Ascending aorta (tissue), 2 donors: Measurements from ENCODE around the gene SIL1. TPM values are rescaled to one million over a fixed set of nuclear protein-coding genes. Genes with fewer than 3 reads are reported as not detected.
A peak's percentile ranks its signal among the peaks of the same experiment; 100 is the strongest.

Experiments used
- DNase-seq, 2 donors: peaks; one replicate each; pipeline ENCODE4 v3.0.0-alpha.2; 2019; ENCODE audit warnings: low spot score in 2 of 2
- H3K27ac ChIP-seq, 2 donors: fragments of 200-600 bp; sonication (generic); one replicate each; pipeline ENCODE4 v1.5.1; 2016 to 2017; ENCODE audit warnings: mild to moderate bottlenecking in 1 of 2
- H3K27me3 ChIP-seq: fragments of 200-600 bp; sonication (generic); one replicate; pipeline ENCODE4 v1.5.1; 2017
- H3K36me3 ChIP-seq, 2 donors: fragments of 200-600 bp; sonication (generic); one replicate each; pipeline ENCODE4 v1.5.1; 2016
- H3K4me1 ChIP-seq, 2 donors: fragments of 200-600 bp; sonication (generic); one replicate each; pipeline ENCODE4 v1.5.1; 2016 to 2017; ENCODE audit warnings: mild to moderate bottlenecking in 1 of 2
- H3K4me3 ChIP-seq, 2 donors: fragments of 200-600 bp; sonication (generic); one replicate each; pipeline ENCODE4 v1.5.1; 2016 to 2017; ENCODE audit warnings: mild to moderate bottlenecking in 1 of 2
- H3K9me3 ChIP-seq, 2 donors: fragments of 200-600 bp; sonication (generic); one replicate each; pipeline ENCODE4 v1.5.1; 2016
- intact Hi-C: fragments of 100-400 bp; cut with DNase I; formaldehyde crosslinking; loops from one replicate; pipeline ENCODE4 v1.15.1; 2023
- total RNA-seq: library from RNA; depleted of rRNA; stranded (reverse); fragments of >200 nt; gene quantifications from one replicate; pipeline ENCODE4 v1.1.0, GENCODE V29; 2016
- TF ChIP-seq, protein P1 (sequence below), 3 experiments: fragments of 200-600 bp in 2 of 3; fragments of 450-650 bp in 1 of 3; sonication (generic) in 2 of 3; IDR thresholded peaks; one replicate each; pipeline ENCODE4 v1.5.1; 2016 to 2019; ENCODE audit warnings: antibody characterized with exemption in 3 of 3, mild to moderate bottlenecking in 1 of 3, moderate library complexity in 1 of 3

Gene SIL1
- total RNA-seq, 1 donor from 2014 or later: 53.4 TPM

DNA sequence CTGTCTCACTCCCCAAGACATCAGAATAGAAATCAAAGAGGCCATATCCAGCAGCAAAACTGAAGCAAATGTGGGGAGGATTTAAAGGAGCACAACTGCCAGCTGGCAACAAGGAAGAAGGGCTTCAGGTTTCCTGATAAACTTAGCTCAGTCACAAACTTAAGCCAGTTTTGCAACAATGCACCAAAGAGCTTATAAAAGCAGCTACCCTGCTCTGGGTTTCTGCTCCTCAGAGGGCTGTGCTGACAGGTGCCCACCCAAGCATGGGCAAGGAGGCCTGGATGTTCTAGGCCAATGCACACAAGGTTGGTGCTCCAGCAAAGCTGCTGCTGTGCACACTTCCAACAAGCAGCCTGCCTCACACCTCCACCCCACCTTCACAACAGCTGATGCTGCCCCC is 132.9 kb downstream of the SIL1 start:
- H3K4me3 ChIP-seq: no peak overlapping the region
- H3K27me3 ChIP-seq: no peaks in the 10 kb centered on the region
- TF ChIP-seq, protein P1, sequence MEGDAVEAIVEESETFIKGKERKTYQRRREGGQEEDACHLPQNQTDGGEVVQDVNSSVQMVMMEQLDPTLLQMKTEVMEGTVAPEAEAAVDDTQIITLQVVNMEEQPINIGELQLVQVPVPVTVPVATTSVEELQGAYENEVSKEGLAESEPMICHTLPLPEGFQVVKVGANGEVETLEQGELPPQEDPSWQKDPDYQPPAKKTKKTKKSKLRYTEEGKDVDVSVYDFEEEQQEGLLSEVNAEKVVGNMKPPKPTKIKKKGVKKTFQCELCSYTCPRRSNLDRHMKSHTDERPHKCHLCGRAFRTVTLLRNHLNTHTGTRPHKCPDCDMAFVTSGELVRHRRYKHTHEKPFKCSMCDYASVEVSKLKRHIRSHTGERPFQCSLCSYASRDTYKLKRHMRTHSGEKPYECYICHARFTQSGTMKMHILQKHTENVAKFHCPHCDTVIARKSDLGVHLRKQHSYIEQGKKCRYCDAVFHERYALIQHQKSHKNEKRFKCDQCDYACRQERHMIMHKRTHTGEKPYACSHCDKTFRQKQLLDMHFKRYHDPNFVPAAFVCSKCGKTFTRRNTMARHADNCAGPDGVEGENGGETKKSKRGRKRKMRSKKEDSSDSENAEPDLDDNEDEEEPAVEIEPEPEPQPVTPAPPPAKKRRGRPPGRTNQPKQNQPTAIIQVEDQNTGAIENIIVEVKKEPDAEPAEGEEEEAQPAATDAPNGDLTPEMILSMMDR (IDR thresholded peaks at IDR 0.05): no peak
- DNase-seq: no peak
- intact Hi-C loops: no loop called here
- H3K4me1 ChIP-seq: peaks cover 0 to 12% of the 10 kb centered on the region in 2 donors
- H3K36me3 ChIP-seq: no peaks in the 10 kb centered on the region
- H3K27ac ChIP-seq: no peak overlapping the region
- H3K9me3 ChIP-seq: no peaks in the 10 kb centered on the region

DNA sequence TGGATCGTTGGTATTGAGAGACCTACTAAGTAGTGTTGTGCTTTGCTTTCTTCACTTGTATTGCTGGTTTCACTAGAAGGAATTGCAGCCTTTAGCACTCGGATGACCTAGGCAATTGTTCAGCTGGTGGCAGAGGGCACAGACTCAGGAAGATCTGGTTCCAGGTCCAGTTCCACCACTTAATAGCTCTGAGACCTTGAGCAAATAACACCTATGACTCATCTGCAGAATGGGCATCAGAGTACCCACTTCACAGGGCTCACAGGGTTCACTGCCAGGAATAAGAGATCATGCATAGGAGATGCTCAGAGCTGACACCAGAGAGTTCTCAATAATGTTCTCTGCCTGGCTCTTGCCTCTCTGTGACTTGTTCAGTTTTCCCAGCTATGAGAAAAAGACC is 133.6 kb downstream of the SIL1 start:
- Histone ChIP-seq H3K4me1 (peaks cover 0 to 15% of the 10 kb centered on the region in 2 donors), H3K9me3 (no peaks in the 10 kb centered on the region), H3K27ac (no peak overlapping the region), H3K27me3 (no peaks in the 10 kb centered on the region), H3K4me3 (no peak overlapping the region), H3K36me3 (no peaks in the 10 kb centered on the region)
- intact Hi-C loops: no loop called here
- DNase-seq: no peak
- TF ChIP-seq, protein P1 (IDR thresholded peaks at IDR 0.05): no peak

DNA sequence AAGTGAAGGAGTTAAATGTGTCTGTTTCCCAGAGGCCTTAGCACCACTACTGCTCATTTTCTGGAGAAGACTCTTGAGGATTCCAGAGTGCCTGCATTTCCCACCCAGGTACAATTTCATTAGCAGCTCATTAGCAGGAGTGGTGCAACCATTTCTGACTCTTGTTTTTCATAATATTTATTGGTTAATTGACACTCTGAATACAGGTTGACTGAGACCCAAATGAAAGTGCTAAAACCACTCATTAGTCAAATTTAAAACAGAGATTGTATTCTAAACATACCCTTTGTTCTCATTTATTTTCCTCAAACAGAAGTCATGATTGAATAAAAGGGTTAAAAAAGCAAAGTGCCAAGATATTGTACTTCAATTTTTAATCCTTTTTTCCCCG is 134.5 kb downstream of the SIL1 start:
- Histone ChIP-seq H3K4me1 (peaks cover 0 to 15% of the 10 kb centered on the region in 2 donors), H3K4me3 (no peak overlapping the region), H3K9me3 (no peaks in the 10 kb centered on the region), H3K27ac (no peak overlapping the region), H3K27me3 (no peaks in the 10 kb centered on the region), H3K36me3 (no peaks in the 10 kb centered on the region)
- TF ChIP-seq, protein P1 (IDR thresholded peaks at IDR 0.05): no peak
- no peak for DNase-seq
- intact Hi-C loops: no loop called here

DNA sequence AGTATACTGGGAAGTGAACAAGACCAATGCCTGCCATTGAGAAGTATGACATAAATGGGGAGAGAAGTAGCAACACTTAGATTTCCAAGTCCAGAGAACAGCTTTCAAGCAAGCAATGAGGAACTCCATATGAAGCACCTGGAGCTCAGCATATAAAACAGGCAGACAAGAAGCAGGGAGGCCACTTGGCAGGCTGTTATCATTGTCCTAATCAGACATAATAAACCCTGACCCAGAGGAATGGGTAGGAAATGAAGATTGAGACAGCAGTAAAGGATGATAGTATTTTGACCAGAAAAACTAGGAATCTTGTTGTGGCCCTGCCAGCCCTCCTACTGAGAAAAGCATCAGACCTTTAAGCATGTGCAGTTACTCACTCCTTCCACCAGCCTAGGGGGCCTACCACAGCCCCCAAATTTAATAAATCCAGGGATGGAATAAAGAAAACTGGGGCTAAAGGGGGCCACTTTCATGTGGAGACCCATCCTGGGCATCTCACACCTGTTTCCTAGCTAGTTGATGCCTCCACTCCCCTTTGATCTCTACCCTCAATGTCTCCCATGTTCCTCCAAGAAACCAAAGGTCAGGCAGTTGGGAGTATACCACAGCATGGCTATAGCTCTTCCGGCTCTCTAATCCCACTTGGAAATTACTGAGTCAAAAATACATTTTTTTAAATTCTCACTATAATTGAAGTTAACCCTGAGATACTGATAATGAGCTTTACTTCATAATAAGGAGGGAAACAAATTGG is 135.1 kb downstream of the SIL1 start:
- intact Hi-C loops: no loop called here
- Histone ChIP-seq H3K4me3 (no peak overlapping the region), H3K9me3 (no peaks in the 10 kb centered on the region), H3K36me3 (no peaks in the 10 kb centered on the region), H3K27me3 (no peaks in the 10 kb centered on the region), H3K4me1 (peaks cover 0 to 15% of the 10 kb centered on the region in 2 donors), H3K27ac (no peak overlapping the region)
- DNase-seq: no peak
- TF ChIP-seq, protein P1 (IDR thresholded peaks at IDR 0.05): no peak

DNA sequence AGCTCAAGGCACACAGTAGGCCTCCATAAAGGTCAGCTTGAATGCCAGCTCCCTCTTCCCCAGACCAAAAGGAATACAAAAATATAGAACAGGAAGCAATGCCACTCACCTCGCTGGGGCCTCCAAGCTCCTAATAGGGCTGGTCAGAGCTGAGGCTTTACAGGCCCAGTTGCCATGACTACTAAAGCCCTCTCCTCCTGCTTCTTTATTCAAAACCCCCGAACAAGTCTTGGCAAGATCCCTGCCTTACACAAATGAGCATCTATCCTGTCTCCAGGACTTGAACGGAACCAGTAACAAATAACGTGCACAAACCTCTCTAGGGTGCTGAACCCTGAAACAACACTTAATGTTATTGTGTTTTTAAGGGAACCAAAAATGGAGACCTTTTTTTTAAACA is 136.3 kb downstream of the SIL1 start:
- peaks cover 0 to 15% of the 10 kb centered on the region in 2 donors for H3K4me1 ChIP-seq
- no peaks in the 10 kb centered on the region for H3K27me3 ChIP-seq
- H3K36me3 ChIP-seq: no peaks in the 10 kb centered on the region
- no peak for DNase-seq
- peak overlapping the region in 1 of 2 donors; percentile 32 for H3K27ac ChIP-seq
- no peak overlapping the region for H3K4me3 ChIP-seq
- no peaks in the 10 kb centered on the region for H3K9me3 ChIP-seq
- TF ChIP-seq, protein P1 (IDR thresholded peaks at IDR 0.05): no peak
- intact Hi-C loops: no loop called here
